ENCODE results near the gene ARHGAP9. TPM values are rescaled to one million over a fixed set of nuclear protein-coding genes. Genes with fewer than 3 reads are reported as not detected.
"Not testable (repeated sequence)": the region's sequence is repeated elsewhere in the genome, so short reads cannot be mapped to it uniquely, and the experiment has no call there.

Gene ARHGAP9
- total RNA-seq, 1 experiment from 2014 or later, result not detected

- no peak for DNase-seq (ENCODE audit: extremely low read depth, low read depth)
Measured at GRCh38 chr12:57497223-57498131, 17.8 kb upstream of the ARHGAP9 start.

GRCh38 chr12:57496822-57497221 lies 17.2 kb upstream of the ARHGAP9 start:
- DNase-seq (ENCODE audit: extremely low read depth, low read depth), result no peak

GRCh38 chr12:57495051-57495701 lies 15.5 kb upstream of the ARHGAP9 start:
- not testable (repeated sequence) for DNase-seq (ENCODE audit: extremely low read depth, low read depth)

GRCh38 chr12:57491393-57492280 lies 12.0 kb upstream of the ARHGAP9 start:
- DNase-seq (ENCODE audit: extremely low read depth, low read depth), result no peak

- no peak for DNase-seq (ENCODE audit: extremely low read depth, low read depth)
Measured at GRCh38 chr12:57490126-57490525, 10.5 kb upstream of the ARHGAP9 start.

GRCh38 chr12:57489157-57489641 lies 9.5 kb upstream of the ARHGAP9 start:
- DNase-seq (ENCODE audit: extremely low read depth, low read depth), result no peak

- no peak for DNase-seq (ENCODE audit: extremely low read depth, low read depth)
Measured at GRCh38 chr12:57488402-57489156, 8.9 kb upstream of the ARHGAP9 start.

GRCh38 chr12:57487597-57488401 lies 8.1 kb upstream of the ARHGAP9 start, which contains the start of gene MARS1:
Gene MARS1, plus strand, starts transcription at chr12:57488068. Its CDS starts 23 bp downstream, at chr12:57488091.
- DNase-seq (ENCODE audit: extremely low read depth, low read depth), result peak; percentile 98

GRCh38 chr12:57487055-57487596 lies 7.5 kb upstream of the ARHGAP9 start:
- no peak for DNase-seq (ENCODE audit: extremely low read depth, low read depth)

GRCh38 chr12:57485695-57486094 lies 6.0 kb upstream of the ARHGAP9 start:
- DNase-seq (ENCODE audit: extremely low read depth, low read depth), result no peak

- DNase-seq (ENCODE audit: extremely low read depth, low read depth), result no peak
Measured at GRCh38 chr12:57483466-57483865, 3.8 kb upstream of the ARHGAP9 start.

- no peak for DNase-seq (ENCODE audit: extremely low read depth, low read depth)
Measured at GRCh38 chr12:57481671-57482070, 2.0 kb upstream of the ARHGAP9 start.

GRCh38 chr12:57479043-57479375 lies 657 bp downstream of the ARHGAP9 start:
- no peak for DNase-seq (ENCODE audit: extremely low read depth, low read depth)

GRCh38 chr12:57477710-57478681 lies 1.7 kb downstream of the ARHGAP9 start:
- DNase-seq (ENCODE audit: extremely low read depth, low read depth), result no peak

- no peak for DNase-seq (ENCODE audit: extremely low read depth, low read depth)
Measured at GRCh38 chr12:57476993-57477709, 2.5 kb downstream of the ARHGAP9 start.

GRCh38 chr12:57476162-57476992 lies 3.3 kb downstream of the ARHGAP9 start:
- DNase-seq (ENCODE audit: extremely low read depth, low read depth), result no peak
